GM21381 (cell line): ENCODE results near the gene PARP12.
"Not testable (repeated sequence)": the region's sequence is repeated elsewhere in the genome, so short reads cannot be mapped to it uniquely, and the experiment has no call there.

Source experiments
- ATAC-seq: cut with Tn5 transposase; IDR thresholded peaks from one replicate; pipeline ENCODE4 v1.9.1; 2021; ENCODE audit warnings: mild to moderate bottlenecking, moderate library complexity; ENCODE audit not compliant: unreplicated experiment

The PARP12 gene, protein sequence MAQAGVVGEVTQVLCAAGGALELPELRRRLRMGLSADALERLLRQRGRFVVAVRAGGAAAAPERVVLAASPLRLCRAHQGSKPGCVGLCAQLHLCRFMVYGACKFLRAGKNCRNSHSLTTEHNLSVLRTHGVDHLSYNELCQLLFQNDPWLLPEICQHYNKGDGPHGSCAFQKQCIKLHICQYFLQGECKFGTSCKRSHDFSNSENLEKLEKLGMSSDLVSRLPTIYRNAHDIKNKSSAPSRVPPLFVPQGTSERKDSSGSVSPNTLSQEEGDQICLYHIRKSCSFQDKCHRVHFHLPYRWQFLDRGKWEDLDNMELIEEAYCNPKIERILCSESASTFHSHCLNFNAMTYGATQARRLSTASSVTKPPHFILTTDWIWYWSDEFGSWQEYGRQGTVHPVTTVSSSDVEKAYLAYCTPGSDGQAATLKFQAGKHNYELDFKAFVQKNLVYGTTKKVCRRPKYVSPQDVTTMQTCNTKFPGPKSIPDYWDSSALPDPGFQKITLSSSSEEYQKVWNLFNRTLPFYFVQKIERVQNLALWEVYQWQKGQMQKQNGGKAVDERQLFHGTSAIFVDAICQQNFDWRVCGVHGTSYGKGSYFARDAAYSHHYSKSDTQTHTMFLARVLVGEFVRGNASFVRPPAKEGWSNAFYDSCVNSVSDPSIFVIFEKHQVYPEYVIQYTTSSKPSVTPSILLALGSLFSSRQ

GRCh38 chr7:140062528-140063299 is at the start of gene PARP12:
PARP12 (minus strand) TSS chr7:140062951; CDS start chr7:140062847, 104 bp downstream.
- ATAC-seq = peak; percentile 83

DNA sequence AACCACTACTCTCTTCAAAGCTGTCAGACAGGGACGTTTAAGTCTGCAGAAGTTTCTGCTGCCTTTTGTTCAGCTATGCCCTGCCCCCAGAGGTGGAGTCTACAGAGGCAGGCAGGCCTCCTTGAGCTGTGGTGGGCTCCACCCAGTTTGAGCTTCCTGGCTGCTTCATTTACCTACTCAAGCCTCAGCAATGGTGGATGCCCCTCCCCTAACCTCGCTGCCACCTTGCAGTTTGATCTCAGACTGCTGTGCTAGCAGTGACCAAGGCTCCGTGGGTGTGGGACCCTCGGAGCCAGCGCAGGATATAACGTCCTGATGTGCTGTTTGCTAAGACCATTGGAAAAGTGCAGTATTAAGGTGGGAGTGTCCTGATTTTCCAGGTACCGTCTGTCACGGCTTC is 46.0 kb upstream of the PARP12 start:
- not testable (repeated sequence) for ATAC-seq

DNA sequence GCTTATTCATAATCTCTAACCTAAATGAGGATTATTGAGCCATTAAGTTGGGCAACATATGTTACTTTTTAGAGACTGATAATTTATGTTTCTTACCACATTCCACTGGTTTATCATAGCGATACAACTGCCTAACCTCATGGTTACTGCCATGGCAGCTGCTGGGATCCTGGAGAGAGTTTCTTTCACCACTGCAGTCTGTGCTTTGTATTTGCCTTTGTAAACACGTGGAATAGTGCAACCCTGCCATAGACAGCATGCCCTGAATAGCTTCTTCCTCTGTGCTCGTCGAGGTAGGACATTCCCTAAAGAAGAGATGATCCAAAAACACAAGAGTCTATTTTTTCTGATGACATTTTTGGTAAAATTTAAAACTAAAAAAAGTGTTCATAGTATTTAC is 33.7 kb upstream of the PARP12 start:
- no peak for ATAC-seq

- no peak for ATAC-seq
Measured at GRCh38 chr7:140093375-140093774, 30.6 kb upstream of the PARP12 start.

DNA sequence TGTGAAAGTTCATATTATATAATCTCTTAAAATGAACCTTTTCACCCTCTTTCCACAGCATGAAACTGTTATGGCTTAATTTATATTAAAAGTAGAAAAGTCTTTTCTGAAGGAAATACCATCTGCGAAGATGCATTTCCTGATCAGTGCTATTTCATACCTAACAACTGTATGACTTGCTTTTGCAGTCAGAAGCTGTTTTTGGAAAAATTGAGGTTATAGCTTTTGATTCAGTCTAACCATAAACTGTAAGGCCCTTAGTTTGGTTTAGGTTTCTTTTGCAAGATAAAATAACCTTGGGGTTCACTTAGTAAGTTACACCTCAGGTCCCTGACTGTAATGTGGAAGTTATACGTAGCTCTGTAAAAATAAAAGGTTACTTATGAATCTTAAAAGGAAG is 22.7 kb upstream of the PARP12 start:
- ATAC-seq = no peak

GRCh38 chr7:140084972-140085371 is 22.2 kb upstream of the PARP12 start:
- ATAC-seq = peak; percentile 96

- ATAC-seq = no peak
Measured at GRCh38 chr7:140084142-140084655, 21.4 kb upstream of the PARP12 start.

DNA sequence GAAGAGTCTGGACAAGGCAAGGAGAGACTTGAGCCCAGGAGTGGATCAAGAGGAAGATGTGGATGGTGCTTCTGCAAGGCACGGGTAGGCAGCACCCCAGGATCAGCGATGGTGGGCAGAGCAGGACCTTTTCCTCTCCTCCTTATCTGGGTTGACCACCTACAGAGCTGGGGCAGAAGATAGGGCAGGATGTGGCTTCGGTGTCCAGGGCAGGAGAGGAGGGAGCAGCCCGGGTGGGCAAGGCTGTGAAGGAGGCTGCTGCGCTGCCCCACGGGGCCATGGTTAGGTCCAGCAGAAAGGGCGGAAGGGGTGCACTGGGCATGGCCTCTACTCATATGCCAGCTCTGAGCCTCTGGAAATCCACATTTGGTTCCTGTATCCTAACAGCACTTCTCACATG is 20.0 kb upstream of the PARP12 start:
- no peak for ATAC-seq

DNA sequence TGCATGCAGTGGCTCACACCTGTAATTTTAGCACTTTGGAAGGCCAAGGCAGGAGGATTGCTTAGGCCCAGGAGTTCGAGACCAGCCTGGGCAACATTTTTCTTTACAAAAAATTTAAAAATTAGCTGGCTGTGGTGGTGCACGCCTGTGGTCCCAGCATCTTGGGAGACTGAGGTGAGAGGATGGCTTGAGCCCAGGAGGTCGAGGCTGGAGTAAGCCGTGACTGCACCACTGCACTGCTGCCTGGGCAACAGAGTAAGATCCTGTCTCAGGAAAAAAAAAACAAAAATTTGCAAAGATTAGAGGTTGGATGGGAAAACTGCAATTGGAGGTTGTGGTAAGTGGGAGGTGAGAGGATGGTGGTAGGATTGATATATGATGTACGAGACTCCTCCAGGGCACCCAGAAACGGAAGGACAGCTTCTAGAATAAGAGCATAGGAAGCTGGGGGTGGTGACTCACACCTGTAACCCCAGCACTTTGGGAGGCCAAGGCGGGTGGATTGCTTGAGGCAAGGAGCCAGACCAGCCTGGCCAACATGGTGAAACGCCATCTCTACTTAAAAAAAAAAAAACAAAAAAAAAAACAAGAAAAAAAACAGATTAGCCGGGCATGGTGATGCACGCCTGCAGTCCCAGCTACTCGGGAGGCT is 19.1 kb upstream of the PARP12 start:
- no peak for ATAC-seq

DNA sequence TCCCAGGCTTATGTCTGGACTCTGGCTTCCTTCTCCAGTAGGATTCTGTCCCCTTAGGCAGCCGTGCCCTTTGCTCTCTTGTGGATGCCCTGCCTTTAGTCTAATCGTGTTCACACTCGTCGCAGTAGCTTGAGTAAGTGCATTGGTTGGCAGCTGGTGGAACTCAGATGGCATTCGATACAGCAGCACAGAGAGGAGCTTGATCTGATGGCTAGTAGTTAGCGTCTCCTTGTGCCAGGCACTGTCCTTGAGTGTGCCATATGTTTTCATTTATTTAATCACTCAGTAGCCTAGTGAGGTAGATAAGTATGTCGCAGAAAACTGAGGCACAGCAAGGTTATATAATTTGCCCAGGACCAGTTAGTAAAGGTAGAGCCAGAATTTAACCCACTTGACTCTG is 18.2 kb upstream of the PARP12 start:
- no peak for ATAC-seq

- ATAC-seq = no peak
Measured at GRCh38 chr7:140079121-140079536, 16.4 kb upstream of the PARP12 start.

DNA sequence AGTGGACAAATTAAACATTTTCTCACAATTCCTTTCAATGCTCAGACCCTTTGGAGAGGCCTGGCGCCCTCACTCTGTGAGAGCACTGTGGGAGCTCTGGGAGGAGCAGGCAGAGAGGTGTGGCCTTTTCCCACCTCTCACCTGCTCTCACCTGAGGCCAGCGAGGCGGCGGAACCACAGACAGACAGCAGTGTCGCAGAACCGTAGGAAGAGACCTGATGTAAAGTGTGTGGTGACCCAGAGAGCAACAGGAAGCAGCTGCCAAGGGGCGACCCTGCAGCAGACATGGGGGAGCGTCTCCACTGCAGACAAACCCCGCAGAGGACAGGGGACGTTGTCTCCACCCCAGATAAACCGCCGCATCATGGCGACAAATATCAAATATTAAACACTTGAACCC is 15.6 kb upstream of the PARP12 start:
- ATAC-seq = no peak

GRCh38 chr7:140074780-140075179 is 12.0 kb upstream of the PARP12 start:
- no peak for ATAC-seq

- ATAC-seq = no peak
Measured at GRCh38 chr7:140070546-140070945, 7.8 kb upstream of the PARP12 start.

GRCh38 chr7:140069298-140069949 is 6.7 kb upstream of the PARP12 start:
- no peak for ATAC-seq

DNA sequence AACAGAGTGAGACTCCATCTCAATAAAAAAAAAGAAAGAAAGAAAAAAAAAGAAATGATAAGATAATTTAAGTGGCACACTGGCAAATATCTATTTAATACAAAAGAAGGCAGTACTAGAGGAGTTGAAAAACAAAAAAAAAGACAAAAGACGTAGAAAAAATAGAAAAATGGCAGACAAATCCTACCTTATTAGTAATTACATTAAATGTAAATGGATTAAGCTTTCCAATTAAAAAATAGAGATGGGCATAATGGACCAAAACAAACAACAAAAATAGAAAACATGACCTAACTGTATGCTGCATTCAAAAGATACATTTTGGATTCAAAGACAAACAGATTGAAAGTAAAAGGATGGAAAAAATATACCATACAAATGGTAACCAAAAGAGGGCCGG is 5.3 kb upstream of the PARP12 start:
- no peak for ATAC-seq

DNA sequence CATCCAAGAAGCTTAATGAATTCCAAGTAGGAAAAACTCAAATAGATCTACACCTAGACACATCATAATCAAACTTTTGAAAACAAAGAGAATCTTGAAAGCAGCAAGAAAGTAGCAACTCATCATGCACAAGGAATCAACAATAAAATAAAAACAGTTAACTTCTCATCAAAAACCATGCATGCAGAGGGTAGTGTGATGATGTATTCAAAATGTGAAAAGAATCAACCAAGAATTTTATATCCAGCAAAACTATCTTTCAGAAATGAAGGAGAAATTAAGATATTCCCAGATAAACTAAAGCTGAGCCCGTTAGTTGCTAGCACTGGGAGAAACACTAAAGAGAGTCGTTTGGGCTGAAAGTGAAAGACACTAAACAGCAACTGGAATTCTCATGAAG is 4.3 kb upstream of the PARP12 start:
- no peak for ATAC-seq

GRCh38 chr7:140062118-140062527 is 628 bp downstream of the PARP12 start:
- peak; percentile 17 for ATAC-seq

- no peak for ATAC-seq
Measured at GRCh38 chr7:140061607-140061930, 1.2 kb downstream of the PARP12 start.

GRCh38 chr7:140060788-140061606 is 1.8 kb downstream of the PARP12 start:
- no peak for ATAC-seq
